Activated naive CD8-positive, alpha-beta T cell treated with anti-CD3 and anti-CD28 coated beads for 36 hours (primary cell): Measurements from ENCODE around the gene LIG4. TPM values are rescaled to one million over a fixed set of nuclear protein-coding genes. Genes with fewer than 3 reads are reported as not detected.

Source experiments
- DNase-seq: peaks from one replicate; pipeline ENCODE4 v3.0.0; 2021
- H3K27ac Mint-ChIP-seq: one replicate; pipeline ENCODE4 v1.8.0; 2022; ENCODE audit warnings: mild to moderate bottlenecking, moderate library complexity, mixed read lengths
- H3K27me3 Mint-ChIP-seq: one replicate; pipeline ENCODE4 v1.8.0; 2022; ENCODE audit warnings: mild to moderate bottlenecking, mixed read lengths
- H3K36me3 Mint-ChIP-seq: one replicate; pipeline ENCODE4 v1.8.0; 2021; ENCODE audit warnings: mild to moderate bottlenecking, mixed read lengths
- H3K4me1 Mint-ChIP-seq: one replicate; pipeline ENCODE4 v1.8.0; 2021; ENCODE audit warnings: mixed read lengths
- H3K4me3 Mint-ChIP-seq: one replicate; pipeline ENCODE4 v1.8.0; 2022; ENCODE audit warnings: mild to moderate bottlenecking, moderate library complexity, mixed read lengths
- H3K9me3 Mint-ChIP-seq: one replicate; pipeline ENCODE4 v1.8.0; 2022; ENCODE audit warnings: mixed read lengths
- total RNA-seq, 2 experiments: library from RNA; stranded (reverse); gene quantifications; one replicate each; pipeline ENCODE4 v1.2.3, GENCODE V29; 2021

LIG4 gene
- total RNA-seq, 2 experiments from 2014 or later: 8.9 to 9.1 TPM

DNA sequence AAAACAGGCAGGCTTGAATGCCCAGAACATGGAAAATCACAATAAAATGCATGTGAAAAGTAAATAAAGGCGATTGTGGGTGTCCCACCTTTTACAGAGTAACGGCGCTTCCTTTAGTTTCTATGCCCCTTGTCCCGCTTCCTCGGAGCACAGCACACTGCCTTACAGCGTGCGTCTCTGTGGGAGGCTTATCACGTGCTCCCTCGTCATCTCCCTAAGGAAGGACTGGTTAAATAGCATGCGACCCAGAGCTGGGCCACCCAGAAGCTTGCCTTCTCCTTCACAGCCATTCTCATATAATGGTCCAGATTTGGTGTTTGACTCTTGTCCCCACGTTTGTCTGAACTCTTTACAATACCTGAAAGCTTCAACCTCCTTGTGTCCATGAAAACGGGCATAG is 56.6 kb downstream of the LIG4 start:
- Mint-ChIP-seq H3K4me3 (no peak overlapping the region), H3K4me1 (no peaks in the 10 kb centered on the region), H3K27me3 (no peaks in the 10 kb centered on the region), H3K9me3 (no peaks in the 10 kb centered on the region), H3K27ac (no peak overlapping the region), H3K36me3 (no peaks in the 10 kb centered on the region)
- DNase-seq: no peak

Other genes starting within 250 kb of the LIG4 start
- gene ABHD13, start 2.9 kb upstream of the LIG4 start, total RNA-seq: 1 to 10 TPM; 5.2 to 5.3 TPM
- gene TNFSF13B, start 54.2 kb upstream of the LIG4 start, total RNA-seq: 1 to 10 TPM; 5.1 to 6.1 TPM